Non-pigmented ciliary epithelial cell (primary cell): Measurements from ENCODE around the gene PARD6G.
"Not testable (repeated sequence)": the region's sequence is repeated elsewhere in the genome, so short reads cannot be mapped to it uniquely, and the experiment has no call there.

Source experiments
- DNase-seq: peaks from one replicate; pipeline ENCODE4 v3.0.0-alpha.2; 2010; ENCODE audit warnings: low read depth

Gene PARD6G

GRCh38 chr18:80241919-80242777 lies 5.2 kb downstream of the PARD6G start:
- DNase-seq, result no peak

GRCh38 chr18:80239830-80240229 lies 7.5 kb downstream of the PARD6G start:
- no peak for DNase-seq

DNA sequence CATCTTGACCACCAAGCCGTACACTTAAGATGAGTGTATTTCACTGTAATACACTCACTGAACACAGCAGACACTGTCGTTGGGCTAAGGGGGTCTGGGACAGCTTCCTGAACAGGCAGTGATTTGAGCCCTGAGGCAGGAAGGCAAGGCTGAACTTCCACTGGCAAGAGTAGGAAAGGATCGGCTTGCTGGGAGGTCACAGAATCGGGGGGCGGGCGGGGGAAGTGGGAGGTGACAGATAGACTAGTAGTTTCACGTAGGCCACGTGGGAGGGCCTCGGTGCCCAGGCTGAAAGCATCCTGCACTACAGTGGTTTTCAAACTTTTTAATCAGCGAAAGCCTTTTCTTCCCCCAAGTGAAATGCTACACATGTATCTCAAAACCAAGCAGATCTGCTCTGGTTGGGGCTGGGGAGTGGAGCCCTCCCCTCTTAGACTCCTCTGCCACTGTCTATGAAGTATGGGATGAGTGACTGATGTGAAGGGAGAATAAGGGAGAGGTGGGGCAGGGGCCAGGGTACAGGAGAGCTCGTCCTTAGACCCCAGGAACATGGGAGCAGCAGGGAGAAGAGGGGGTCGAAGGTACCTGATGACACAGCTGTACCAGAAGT lies 8.6 kb downstream of the PARD6G start:
- DNase-seq, result no peak

DNA sequence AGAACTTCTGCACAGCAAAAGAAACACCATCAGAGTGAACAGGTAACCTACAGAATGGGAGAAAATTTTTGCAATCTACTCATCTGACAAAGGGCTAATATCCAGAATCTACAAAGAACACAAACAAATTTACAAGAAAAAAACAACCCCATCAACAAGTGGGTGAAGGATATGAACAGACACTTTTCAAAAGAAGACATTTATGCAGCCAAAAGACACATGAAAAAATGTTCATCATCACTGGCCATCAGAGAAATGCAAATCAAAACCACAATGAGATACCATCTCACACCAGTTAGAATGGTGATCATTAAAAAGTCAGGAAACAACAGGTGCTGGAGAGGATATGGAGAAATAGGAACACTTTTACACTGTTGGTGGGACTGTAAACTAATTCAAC lies 9.8 kb downstream of the PARD6G start:
- DNase-seq, result not testable (repeated sequence)

GRCh38 chr18:80234398-80234797 lies 12.9 kb downstream of the PARD6G start:
- no peak for DNase-seq

GRCh38 chr18:80233899-80234298 lies 13.4 kb downstream of the PARD6G start:
- DNase-seq, result no peak

DNA sequence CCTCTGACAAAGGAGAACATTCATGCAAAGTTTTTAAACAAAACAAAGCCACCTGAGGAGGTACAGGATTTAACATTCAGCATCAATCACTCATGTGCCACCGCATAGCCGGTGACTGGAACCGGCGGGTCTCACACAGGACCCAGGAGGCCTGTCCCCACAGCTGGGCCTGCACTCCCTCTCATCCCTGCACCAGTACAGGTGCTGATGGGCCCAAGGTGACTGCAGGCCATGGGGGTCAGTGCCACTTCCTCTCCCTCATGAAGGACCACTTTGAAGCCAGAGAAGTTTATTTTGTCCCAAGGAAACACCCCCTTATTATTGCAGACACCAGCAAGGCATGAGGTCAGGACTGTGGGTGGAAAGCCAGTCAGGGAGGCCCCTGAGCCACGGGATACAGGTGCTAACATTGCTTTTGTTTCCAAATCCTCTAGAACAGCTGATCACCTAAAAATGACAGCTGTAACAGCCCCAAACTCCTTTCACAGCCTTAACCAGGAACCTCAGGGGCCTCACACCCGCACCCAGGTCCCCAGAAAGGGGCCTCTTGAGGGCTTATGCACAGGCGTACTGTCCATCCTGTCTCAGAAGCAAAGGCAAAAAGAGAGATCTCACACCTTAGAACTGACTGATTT lies 14.0 kb downstream of the PARD6G start:
- DNase-seq, result no peak

- DNase-seq, result no peak
Measured at GRCh38 chr18:80232710-80233109, 14.6 kb downstream of the PARD6G start.

DNA sequence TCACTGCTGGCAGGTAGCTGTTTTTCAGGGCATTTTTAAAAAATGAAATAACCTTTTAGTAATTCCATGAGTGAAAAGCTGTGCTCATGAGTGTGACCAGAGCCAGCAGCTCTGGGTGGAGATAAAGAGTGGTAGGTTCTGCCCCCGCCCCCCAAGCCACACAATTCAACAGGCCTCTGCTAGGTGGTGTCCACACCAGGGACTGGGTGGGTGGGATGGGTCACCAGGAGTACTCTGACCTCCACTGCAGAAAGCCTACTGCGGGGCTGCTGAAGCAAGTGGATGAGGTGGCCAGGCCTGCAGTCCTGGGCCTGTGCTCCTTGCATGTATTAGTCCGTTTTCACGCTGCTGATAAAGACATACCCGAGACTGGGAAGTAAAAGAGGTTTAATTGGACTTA lies 15.3 kb downstream of the PARD6G start:
- no peak for DNase-seq

DNA sequence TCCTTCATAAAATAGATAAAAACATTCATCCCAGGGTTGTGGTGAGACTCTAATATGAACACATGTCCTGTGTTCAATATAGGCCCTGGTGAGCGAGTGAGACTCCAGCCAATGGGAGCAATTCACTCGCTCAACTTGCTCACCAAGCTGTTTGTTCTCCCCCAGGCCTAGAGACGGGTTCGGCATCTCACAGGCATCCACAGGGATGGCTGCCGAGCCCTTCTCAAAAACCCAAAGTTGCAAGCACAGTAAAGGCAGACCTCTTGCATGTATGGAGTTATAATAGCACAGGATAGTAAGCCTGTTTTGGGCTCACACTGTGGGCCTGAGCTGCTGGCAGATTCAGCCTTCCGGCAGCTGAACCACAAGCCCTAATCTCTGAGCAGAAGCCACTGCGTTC lies 15.7 kb downstream of the PARD6G start:
- no peak for DNase-seq

DNA sequence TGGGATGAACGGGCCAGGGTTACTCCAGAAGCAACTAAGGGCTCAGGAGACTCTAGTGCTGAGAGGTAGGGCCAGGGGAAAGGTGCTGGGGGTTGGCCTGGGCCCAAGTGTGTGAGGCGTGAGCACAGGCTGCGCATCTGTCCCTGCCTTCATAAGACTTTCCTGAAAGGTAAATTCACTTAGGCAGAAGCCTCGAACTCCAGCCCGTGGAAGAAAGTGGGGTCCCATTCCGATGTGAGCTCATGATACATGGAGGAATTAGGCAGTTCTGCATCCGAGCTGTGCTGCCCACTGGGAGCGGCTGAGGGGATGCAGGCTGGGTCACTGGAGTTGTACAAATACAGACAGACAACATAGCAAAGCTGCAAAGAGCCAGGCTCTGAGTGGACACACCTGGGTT lies 16.2 kb downstream of the PARD6G start:
- DNase-seq, result no peak

GRCh38 chr18:80229766-80230745 lies 17.3 kb downstream of the PARD6G start:
- DNase-seq, result no peak

- DNase-seq, result no peak
Measured at GRCh38 chr18:80229363-80229762, 18.0 kb downstream of the PARD6G start.

DNA sequence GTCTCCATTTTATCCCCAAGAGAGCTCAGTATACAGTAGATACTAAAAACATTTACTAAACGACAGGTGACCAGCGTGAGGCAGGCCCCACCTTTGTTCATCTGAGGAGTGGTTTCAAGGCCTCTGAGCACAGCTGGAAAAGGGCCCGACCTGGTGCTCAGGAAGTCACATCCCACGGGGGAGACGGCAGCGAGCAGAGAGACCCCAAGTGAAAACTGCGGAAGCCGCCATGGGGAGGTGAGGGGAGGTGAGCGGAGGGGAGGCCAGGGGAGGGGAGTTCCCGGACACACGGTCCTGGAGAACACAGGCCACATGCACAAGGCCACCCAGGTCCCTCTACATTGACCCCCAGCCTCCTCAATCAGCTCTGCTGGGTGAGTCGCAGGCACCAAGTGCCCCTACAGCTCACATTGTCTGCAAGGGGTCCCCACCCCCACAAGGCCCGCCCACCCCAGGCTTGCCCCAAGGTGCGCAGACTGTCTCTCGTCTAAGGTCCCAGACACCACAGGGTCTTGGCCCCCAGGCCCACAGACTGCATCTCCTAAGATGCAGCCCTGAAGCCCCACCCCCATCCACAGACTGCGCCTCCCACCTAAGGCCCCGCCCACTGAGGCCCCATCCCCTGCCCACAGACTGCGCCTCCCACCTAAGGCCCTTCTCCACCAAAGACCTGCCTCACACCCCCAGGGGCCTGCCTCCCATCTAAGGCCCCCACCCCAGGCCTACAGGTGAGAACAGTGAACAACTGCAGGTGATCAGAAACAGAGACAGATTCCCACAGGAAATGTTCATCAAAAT lies 19.1 kb downstream of the PARD6G start:
- DNase-seq, result no peak

- DNase-seq, result no peak
Measured at GRCh38 chr18:80227472-80227871, 19.8 kb downstream of the PARD6G start.

GRCh38 chr18:80225685-80226084 lies 21.6 kb downstream of the PARD6G start:
- DNase-seq, result no peak

GRCh38 chr18:80223581-80224148 lies 23.6 kb downstream of the PARD6G start:
- no peak for DNase-seq

DNA sequence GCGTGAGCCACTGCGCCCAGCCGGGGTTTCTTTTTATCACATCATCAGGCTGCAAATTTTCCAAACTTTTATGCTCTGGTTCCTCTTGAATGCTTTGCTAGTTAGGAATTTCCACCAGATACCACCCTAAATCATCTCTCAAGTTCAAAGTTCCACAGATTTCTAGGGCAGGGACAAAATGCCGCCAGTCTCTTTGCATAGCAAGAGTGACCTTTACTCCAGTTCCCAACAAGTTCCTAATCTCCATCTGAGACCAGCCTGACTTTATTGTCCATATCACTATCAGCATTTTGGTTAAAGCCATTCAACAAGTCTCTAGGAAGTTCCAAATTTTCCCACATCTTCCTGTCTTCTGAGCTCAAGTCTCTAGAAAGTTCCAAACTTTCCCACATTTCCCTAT lies 27.8 kb downstream of the PARD6G start:
- not testable (repeated sequence) for DNase-seq

DNA sequence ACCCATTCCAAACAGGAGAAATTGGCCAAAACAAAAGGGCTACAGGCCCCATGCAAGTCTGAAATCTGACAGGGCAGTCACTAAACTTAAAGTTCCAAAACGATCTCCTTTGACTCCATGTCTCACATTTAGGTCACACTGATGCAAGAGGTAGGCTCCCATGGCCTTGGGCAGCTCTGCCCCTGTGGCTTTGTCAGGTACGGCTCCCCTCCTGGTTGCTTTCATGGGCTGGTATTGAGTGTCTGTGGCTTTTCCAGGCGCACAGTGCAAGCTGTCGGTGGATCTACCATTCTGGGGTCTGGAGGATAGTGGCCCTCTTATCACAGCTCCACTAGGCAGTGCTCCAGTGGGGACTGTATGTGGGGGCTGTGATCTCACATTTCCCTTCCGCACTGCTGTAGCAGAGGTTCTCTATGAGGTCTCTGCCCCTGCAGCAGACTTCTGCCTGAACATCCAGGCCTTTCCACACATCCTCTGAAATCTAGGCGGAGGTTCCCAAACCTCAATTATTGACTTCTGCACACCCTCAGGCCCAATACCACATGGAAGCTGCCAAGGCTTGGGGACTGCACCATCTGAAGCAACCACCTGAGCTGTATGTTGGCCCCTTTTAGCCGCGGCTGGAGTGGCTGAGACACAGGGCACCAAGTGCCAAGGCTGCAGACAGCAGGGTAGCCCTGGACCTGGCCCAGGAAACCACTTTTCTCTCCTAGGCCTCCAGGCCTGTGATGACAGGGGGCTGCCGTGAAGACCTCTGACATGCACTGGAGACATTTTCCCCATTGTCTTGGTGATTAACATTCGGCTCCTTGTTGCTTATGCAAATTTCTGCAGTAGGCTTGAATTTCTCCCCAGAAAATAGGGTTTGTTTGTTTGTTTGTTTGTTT lies 28.7 kb downstream of the PARD6G start:
- DNase-seq, result no peak

DNA sequence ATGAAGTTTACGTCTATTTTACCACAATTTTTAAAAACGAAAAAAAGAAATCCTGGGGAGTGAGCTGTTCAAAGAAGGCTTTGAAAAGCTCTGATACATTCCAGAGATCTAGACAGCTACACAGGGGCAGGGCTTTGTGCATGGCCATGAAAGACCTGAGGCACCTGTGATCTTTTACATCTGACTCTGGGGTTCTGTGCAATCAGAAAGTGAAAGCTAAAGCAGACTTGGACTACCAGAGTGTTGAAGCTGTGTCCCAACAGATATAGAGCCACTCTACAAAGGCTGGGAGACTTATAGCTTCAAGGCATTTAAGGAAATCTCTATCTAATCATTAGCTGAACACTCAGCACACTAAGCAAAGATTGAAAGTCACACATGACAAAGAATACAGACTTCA lies 34.1 kb downstream of the PARD6G start:
- no peak for DNase-seq
